ENCODE measurements around the gene POLD2. TPM values are rescaled to one million over a fixed set of nuclear protein-coding genes. Genes with fewer than 3 reads are reported as not detected.
A peak's percentile ranks its signal among the peaks of the same experiment; 100 is the strongest.

POLD2 gene
- total RNA-seq, 1 experiment from 2014 or later: 185 TPM

DNA sequence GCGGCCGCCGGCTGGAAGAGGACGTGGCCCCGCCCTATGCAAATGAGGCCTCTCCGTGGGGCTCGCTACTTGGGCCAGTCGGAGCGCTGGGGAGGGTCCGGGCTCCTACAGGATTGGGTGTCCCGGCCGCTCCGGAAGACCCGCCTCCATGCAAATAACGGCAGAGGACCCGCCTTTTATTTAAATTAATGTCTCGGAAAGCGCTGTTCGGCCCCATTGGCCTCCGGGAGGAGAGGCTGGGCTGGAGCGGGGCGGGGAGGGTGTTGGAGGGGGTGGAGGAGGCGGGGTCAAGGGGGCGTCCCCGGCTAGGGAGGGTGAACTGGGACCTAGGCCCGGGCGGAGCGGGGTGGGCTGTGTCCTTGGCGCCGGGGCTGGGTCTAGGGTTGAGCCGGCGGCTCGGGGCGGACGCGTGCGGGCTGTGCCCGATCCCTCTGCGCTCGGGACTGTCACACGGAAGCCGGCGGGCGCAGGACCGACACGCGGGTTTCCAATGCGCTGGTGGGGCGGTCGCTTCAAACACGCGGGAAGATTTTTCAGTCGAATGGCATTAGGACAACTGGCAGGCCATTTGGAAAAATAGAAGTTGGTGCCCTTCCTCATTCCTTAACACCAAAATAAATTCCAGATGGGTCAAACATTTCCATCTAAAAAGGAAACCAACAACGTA is 40.7 kb downstream of the POLD2 start:
- peak; percentile 100 for DNase-seq (ENCODE audit: low spot score)

DNA sequence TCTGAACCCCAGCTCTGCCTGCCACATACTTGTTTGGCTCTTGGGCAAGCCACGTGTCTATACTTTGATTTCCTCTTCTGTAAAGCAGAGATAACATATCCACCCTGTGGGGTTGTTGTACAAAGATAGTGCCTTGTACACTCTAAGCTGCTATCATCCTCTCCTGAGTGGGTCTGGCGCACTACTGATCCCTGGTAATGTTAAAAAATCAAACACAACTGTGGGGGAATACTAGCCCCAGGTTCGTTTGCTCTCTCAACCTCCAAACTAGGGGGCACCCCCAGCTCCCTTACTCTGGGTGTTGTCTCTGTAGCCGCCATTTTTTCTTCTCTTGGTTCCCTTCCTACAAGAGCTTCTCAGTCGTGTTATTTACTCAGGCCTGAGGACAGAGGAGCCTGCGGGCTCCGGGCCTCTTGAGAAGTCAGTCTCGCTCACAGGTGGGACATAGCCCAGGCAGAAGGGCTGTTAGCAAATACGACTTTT is 42.0 kb downstream of the POLD2 start:
- DNase-seq (ENCODE audit: low spot score): no peak

- no peak for DNase-seq (ENCODE audit: low spot score)
Observed at GRCh38 chr7:44080686-44081265, 42.6 kb downstream of the POLD2 start.

DNA sequence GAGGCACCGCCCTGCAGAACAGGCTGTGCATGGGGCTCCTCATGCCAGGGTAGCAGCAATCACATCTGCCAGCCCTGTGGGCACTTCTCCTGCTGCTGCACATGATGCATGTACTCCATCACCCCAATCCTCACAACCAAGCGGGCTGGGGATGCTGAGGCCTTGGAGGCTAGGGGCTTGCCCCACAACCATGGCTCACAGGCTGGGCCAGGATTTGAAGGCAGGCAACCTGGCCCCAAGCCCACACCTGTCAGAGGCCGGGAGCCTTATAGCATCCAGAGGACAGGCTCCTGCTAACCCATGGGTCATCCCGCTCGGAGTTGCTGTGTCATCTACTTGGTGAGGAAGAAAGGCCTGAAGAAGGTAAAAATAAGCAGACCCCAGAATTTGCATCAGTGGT is 43.2 kb downstream of the POLD2 start:
- no peak for DNase-seq (ENCODE audit: low spot score)

DNA sequence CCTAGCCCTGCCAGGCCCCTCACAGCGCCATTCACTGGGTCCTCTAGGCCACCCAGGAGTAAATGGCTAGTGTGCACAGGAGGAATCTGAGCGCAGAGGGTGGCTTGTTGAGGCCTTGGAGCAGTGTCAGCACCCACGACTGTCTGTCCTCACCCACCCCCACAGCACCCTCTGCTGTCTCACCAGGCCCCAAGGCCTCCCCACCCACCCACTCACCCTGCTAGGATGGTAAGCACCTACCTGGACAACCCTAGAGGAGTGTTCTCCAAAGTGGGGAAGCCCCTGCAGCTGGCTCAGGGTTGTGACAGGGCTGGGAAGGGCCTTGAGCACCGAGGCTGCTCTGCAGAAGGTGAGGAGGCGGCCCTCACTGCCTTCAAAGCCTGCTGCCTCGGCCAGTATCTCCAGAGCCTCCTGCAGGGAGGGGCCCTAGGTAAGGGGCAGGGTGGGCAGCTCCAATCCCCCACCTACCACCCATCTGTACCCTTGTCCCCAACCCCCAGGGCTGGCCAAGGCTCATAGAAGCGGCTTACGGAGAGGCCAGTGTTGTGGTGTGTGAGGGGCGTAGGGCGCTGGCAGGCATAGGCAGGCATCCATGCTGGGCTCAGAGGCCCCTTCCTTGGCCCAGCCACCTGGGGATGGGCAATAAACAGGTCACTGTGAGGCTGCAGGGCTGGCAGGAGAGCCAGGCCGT is 43.9 kb downstream of the POLD2 start:
- DNase-seq (ENCODE audit: low spot score): no peak

GRCh38 chr7:44078521-44078920 is 44.8 kb downstream of the POLD2 start:
- DNase-seq (ENCODE audit: low spot score): no peak

GRCh38 chr7:44077681-44078091 is 45.7 kb downstream of the POLD2 start:
- no peak for DNase-seq (ENCODE audit: low spot score)

DNA sequence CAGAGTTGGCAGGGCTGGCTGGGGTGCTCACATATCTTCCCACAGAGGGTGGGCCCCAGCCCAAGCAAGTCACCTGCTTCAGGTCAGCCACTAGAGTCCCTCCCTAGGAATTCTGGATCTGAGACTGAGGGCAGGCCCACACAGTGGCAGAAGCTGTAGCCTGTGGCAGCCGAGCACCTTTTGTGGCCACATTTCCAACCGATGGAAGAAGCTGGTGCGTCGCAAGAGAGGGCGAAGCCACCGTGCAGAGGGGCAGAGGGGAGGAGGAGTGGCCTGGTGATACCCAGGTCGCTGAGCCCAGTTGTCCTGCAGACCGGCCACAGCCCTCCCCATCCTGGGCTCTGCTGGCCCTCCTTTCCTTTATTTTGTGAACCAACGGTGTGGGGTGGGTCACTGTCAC is 46.3 kb downstream of the POLD2 start:
- DNase-seq (ENCODE audit: low spot score): no peak

GRCh38 chr7:44076101-44076895 is 47.0 kb downstream of the POLD2 start:
- DNase-seq (ENCODE audit: low spot score): no peak

DNA sequence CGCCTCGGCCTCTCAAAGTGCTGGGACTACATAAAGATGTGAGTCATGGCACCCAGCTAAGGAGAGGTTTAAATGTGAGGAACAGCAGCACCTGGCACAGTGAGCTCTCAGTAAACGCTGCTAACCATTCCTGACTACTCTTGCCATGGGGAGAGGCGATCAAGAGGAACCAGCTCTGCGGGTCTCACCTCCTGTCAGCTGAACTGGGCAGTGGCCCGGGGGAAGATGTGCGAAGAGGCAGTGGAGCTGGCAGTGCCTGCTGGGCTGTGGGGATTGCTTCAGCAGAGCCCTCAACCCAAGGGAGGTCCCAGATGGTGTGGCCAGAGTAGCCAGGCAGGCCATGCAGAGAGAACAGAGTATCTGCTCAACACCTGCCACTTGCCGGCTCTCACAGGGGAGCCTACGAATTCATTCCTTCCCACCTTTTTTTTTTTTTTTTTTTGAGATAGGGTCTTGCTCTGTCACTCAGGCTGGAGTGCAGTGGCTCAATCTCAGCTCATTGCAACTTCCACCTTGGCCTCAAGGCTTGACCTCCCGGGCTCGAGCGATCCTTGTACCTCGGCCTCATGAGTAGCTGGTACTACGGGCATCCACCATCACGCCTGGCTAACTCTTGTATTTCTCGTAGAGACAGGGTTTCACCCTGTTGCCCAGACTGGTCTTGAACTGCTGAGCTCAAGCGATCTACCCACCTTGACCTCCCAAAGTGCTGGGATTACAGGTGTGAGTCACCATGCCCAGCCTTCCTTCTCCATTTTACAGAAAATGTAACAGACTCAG is 47.9 kb downstream of the POLD2 start:
- DNase-seq (ENCODE audit: low spot score): no peak

- DNase-seq (ENCODE audit: low spot score): no peak
Observed at GRCh38 chr7:44074349-44074695, 49.0 kb downstream of the POLD2 start.

DNA sequence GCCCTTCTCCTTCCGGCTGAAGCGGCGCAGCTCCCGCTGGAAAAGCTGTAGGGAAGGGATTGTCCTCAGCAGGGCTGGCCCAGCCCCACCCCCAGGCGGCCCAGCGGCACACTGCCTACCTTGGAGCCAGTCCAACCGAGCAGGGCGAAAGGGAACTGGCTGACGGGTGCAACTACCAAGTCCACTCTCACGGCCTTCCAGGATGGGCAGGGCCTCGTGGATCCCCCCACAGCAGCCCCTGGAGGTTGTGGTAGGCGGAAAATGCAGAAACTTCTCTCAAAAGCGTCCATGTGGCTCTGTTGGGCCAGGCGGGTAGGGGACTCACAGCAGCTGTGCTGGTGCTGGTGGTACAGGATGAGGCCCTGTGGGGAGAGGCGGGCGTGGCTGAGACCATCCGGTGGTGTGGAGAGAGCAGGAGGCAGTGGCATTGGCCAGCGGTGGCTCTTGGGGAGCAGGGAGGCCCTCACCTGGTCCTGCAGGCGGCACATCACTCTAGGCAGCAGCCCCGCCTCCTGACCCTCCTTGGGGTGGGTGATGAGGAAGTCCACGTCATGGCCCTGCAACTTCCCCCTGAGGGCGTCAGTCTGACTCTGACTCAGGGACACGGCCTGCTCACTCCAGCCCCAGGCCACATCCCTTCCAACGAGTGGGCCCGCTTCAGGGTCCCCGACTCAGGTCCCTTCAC is 49.5 kb downstream of the POLD2 start:
- no peak for DNase-seq (ENCODE audit: low spot score)

GRCh38 chr7:44072364-44073231 is 50.8 kb downstream of the POLD2 start:
- peak; percentile 88 for DNase-seq (ENCODE audit: low spot score)

DNA sequence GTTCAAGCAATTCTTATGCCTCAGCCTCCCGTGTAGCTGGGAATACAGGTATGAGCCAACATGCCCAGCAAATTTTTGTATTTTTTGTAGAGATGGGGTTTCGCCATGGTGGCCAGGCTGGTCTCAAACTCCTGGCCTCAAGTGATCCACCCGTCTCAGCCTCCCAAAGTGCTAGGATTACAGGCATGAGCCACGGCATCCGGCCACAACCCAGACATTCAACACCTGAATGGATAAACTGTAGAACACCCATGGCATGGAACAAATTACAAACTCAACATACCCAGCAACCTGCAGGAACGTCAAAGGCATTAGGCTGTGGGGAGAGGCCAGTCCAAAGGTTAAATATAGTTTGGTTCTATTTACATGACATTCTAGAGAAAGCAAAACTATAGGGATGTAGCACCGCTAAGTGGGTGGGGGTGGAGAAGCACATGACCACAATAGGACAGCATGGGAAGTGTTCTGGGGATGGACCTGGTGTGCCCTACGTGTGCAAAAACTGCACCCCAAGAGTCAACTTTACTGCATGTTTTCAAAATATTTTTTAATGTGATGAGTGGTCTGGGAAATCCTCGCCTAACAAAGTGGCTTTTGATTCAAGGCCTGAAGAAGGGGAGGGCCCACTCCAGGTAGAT is 51.5 kb downstream of the POLD2 start:
- no peak for DNase-seq (ENCODE audit: low spot score)

DNA sequence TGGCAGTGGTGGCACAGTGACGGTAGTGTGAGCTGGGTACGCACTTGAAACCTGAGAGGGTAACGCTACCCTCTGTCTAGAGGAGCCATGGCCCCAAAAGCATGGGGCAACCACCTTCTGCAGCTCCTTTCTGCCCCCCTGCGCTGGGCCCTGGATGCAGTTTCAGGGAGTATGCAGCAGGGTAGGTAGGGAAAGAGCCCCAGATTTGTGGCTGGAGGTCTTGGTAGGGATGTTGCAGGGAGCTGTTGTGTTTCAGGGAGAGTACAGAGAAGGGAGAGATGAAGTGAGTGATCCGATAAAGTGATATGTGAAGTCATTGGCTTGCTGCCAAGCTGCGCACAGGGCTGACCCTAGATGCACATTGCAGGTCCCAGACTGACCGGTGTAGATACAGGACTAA is 55.3 kb downstream of the POLD2 start:
- DNase-seq (ENCODE audit: low spot score): no peak

DNA sequence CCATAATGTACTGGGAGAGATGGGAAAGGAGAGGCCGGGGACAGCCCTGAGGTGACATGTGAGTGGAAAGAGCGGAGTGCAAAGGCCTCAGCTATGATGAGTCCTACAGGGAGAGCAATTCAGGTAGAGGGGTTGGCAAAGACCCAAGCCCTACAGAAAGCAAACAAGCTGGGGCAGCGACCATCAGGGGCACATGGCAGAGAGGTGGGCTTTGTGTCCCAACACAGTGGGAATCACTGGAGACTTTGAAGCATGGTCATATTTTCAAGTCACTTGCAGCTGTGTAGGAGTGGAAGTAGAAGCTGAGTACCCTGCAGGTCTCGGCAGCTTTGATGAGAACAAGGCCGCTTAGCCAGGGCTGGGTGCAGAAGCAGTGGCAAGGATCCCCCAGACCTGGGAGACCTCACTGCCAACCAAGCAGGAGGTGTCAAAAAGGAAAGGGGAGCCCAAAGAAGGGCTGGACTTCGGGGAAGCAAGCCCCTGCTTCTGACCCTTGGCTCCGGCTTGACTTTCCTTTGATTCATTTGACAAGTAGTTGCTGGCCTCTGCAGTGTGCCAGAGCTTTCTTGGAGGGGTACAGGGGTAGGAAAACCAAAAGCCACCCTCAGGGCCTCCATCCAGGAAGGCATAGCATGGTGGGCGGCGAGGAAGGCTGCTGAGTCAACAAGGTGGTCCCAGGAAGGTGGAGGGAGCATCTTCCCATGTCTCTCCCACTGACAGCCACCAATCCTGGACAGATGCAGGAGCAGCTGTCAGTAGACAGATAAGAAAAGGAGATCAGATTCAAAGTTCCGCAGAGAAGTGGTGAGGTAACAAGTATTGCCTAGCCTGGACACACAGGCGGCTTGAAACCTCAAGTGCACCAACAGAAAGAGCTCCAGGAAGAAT is 56.0 kb downstream of the POLD2 start:
- DNase-seq (ENCODE audit: low spot score): no peak

GRCh38 chr7:44066494-44067063 is 56.8 kb downstream of the POLD2 start:
- DNase-seq (ENCODE audit: low spot score): no peak

GRCh38 chr7:44066111-44066460 is 57.3 kb downstream of the POLD2 start:
- no peak for DNase-seq (ENCODE audit: low spot score)
